D341Med (cell line): ENCODE measurements around the gene NAGLU.
"Not testable (repeated sequence)": the region's sequence is repeated elsewhere in the genome, so short reads cannot be mapped to it uniquely, and the experiment has no call there.

Experiments used
- DNase-seq: peaks from one replicate; pipeline ENCODE4 v3.0.0; 2012; ENCODE audit warnings: low spot score

Gene NAGLU

DNA sequence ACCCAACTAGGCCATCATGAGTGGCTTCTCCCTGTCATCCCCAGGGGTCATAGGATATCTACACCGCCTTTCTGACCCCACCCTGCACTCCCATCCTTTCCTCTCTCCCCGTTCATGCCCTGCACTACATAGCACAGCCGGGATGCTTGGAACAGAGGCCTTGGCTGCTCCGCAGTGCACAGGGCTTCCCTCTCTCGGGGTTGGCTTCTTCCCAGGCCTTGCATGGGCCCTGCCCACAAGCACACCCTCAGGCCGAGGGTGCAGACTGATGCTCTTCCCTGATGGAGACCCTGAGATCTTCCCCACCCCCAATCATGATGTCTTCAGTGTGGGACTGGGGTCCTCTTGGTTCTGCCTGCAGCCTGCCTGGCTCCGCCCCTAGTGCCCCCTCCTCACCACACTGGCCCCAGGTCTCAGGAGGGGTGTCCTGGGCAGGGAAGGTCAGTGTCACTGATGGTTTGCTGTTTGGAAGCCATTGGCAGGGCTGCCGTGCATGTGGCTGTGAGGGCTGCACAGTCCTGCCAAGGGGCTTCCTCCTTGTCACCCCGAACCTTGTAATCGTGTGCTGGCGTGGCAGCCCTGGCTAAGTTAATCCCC, 14.3 kb upstream of the NAGLU start:
- DNase-seq: peak; percentile 21

DNA sequence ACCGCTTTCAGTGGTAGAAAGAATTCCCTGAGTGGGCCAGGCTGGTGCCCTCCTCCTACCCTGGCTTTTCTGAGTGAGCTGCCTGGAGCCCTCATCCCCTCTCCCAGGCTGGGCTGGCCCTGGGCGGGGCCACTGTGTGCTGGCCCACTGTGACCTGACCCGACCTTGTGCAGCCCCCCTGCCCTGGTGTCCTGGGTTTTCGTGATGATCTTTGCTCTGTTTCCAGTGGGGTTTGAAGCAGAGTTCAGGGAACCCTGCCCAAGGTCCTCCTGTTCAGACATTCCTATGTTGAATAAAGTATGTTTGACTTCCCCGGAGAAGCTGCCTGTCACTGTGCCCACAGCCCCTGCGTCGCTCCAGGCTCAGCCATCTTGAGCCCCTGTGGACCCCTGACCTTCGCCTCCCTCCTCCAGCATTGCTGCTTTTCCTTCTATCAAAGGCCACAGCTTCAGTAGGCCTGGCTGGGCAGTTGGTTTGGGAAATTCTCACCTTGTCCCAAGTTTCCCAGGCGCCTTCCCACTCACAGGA, 13.7 kb upstream of the NAGLU start:
- DNase-seq: peak; percentile 34

DNA sequence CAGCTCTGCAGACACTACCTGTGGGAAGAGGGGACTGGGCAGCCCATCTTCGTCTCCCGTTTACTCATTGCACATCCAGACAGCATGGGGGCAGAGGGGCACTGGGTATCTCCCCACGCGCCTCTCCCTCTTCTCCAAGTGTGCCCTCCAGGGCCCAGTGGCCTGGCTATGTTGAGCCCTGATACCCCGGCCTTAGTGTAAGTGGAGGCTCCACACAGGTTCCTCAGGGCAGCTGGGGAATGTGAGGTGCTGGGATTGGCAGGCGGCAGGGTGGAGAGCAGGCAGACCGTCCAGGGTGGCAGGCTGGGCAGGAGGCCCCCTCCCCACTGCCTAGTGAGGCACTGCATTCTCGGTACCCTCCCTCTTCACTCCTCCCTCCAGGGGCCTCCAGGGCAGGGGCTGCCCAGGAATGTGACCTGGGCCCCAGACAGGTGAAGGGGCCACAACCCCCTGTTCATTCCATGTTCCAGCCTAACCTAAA, 13.2 kb upstream of the NAGLU start:
- DNase-seq: peak; percentile 25

DNA sequence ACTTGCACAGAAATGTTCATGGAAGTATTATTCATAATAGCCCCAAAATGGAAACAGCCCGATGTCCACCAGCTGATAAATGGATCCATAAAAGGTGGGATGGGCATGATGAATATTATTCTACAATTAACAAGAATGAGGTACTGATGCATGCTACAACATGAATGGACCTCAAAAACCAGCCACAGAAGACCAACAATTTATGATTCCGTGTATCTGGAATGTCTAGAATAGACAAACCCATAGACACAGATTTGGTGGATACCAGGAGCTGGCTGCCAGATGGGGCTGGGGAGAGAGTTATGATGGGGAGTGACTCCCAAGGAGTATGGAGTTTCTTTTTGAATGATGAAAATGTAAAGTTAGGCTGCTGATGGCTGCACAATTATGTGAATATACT, 10.8 kb upstream of the NAGLU start:
- DNase-seq: no peak

DNA sequence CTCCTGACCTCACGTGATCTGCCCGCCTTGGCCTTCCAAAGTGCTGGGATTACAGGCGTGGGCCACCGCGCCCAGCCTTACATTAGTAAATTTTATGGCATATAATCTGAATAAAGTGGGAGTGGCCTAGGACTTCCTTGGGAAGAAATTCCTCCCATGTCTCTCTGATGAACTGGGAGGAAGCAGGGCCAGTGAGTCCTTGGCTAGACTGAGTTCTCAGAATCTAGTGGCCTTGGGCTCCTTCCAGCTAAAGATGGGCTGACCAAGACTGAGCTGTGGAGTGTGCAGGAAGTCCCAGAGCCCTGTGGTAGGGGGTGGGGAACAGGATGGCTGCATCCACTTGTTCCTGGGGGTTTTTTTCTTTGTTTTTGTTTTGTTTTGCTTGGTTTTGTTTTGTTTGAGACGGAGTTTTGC, 10.0 kb upstream of the NAGLU start:
- DNase-seq: no peak

- DNase-seq: no peak
These were observed 8.1 kb upstream of the NAGLU start for GRCh38 chr17:42527932-42528331.

DNA sequence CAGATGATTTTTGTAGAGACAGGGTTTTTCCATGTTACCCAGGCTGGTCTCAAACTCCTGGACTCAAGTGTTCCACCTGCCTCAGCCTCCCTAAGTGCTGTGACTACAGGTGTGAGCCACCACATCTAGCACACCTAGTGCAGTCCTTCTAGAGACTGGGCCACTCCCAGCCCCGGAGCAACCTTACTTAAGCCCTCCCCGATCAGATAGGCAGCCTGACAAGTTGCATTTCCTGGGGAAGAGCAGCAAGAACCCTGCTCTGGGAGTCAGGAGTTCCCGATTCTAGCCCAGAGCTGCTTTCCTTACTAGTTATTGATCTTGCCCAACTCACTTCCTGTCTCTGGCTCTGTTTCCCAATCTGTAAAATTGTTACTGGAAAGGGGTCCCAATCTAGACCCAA, 7.0 kb upstream of the NAGLU start:
- DNase-seq: no peak

DNA sequence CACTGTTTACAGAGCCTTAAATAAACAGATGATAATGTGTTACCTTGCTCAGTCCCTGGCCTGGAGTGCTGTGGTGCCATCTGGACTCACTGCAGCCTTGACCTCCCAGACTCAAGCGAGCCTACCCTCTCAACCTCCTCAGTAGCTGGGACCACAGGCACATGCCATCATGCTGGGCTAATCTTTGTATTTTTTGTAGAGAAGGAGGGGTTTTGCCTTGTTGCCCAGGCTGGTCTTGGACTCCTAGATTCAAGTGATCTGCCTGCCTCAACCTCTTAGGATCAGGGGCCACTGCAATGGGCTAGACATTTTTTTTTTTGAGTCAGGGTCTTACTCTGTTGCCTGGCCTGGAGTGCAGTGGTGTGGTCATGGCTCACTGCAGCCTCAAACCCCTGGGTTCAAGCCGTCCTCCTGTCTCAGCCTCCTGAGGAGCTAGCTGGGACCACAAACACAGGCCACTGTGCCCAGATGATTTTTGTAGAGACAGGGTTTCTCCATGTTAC, 5.0 kb upstream of the NAGLU start:
- DNase-seq: no peak

GRCh38 chr17:42531455-42532354, 4.3 kb upstream of the NAGLU start:
- peak; percentile 86 for DNase-seq

- DNase-seq: peak; percentile 45
These were observed 640 bp upstream of the NAGLU start for GRCh38 chr17:42535155-42536047.

- DNase-seq: peak; percentile 95
These were observed 523 bp downstream of the NAGLU start for GRCh38 chr17:42536372-42537155.

- no peak for DNase-seq
These were observed 1.2 kb downstream of the NAGLU start for GRCh38 chr17:42537156-42537805.

DNA sequence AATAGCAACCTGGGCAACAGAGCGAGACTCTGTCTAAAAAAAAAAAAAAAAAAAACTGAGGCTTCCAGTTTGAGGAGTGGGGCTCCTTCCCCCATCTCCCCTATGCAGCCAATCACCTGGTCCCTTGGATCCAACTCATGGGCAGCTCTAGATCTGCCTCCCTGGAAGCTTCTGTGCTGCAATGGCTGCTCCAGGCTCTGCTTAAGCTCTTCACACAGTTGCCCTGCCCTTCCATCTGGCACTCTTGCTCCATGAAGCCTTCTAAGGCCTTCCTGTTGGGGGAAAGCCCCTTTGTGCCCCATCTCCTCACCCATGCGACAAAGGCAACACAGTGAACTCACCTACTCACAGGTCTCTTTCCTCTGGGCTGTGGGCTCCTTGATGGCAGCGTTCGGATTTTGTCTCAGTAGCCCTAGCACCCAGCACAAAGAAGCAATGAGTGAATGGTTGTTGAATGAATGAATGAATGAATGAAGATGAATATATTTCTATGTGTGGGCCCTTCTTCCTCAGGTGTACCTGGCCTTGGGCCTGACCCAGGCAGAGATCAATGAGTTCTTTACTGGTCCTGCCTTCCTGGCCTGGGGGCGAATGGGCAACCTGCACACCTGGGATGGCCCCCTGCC, 1.9 kb downstream of the NAGLU start:
- DNase-seq: peak; percentile 59

DNA sequence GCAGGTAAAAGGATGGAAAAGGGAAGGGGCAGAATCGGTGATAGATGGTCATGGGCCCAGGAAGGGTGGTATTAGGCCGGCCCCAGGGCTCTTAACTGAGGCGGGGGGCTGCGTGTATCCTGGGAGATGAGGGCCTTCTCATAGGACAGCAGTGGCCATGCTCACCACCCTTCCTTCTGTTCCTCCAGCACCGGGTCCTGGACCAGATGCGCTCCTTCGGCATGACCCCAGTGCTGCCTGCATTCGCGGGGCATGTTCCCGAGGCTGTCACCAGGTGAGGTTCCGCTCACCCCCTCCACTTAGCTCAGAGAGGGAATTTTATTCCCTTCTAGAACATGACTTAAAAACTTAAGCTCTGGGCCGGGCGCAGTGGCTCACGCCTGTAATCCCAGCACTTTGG, 2.4 kb downstream of the NAGLU start:
- DNase-seq: peak; percentile 25

- DNase-seq: not testable (repeated sequence)
These were observed 4.5 kb downstream of the NAGLU start for GRCh38 chr17:42540558-42540957.

DNA sequence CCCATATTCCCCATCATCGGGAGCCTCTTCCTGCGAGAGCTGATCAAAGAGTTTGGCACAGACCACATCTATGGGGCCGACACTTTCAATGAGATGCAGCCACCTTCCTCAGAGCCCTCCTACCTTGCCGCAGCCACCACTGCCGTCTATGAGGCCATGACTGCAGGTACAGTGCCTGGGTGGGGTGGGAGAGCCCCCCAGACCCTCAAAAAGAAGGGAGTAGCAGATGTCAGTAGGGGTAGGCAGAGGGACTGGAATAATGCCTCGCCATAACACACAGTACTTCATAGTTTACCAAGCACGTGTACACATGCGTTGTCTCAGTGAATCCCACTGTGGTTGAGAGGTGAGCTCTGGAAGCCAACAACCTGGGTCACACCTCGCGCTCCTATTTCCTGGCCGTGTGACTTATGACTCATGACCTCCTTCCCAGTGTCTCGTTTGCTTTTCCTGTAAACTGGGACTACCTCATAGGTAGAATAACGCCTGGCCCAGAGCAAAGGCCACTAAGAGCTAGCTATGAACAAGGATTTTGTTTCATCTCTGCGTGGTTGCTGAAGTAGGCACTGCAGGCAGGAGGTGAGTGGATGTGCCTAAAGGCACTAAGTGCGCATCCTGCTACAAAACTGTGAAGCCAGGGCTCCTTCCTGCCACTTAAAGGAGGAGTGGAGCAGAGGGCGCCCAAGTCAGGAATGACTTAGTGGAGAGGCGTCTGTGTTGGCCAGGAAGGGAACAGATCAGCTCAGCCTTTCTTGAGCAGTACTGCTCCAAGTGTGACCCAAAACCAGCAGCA, 5.2 kb downstream of the NAGLU start:
- DNase-seq: no peak

DNA sequence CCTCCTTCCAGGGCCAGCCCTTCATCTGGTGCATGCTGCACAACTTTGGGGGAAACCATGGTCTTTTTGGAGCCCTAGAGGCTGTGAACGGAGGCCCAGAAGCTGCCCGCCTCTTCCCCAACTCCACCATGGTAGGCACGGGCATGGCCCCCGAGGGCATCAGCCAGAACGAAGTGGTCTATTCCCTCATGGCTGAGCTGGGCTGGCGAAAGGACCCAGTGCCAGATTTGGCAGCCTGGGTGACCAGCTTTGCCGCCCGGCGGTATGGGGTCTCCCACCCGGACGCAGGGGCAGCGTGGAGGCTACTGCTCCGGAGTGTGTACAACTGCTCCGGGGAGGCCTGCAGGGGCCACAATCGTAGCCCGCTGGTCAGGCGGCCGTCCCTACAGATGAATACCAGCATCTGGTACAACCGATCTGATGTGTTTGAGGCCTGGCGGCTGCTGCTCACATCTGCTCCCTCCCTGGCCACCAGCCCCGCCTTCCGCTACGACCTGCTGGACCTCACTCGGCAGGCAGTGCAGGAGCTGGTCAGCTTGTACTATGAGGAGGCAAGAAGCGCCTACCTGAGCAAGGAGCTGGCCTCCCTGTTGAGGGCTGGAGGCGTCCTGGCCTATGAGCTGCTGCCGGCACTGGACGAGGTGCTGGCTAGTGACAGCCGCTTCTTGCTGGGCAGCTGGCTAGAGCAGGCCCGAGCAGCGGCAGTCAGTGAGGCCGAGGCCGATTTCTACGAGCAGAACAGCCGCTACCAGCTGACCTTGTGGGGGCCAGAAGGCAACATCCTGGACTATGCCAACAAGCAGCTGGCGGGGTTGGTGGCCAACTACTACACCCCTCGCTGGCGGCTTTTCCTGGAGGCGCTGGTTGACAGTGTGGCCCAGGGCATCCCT, 7.4 kb downstream of the NAGLU start:
- DNase-seq: no peak

GRCh38 chr17:42544874-42545283, 8.8 kb downstream of the NAGLU start:
- DNase-seq: no peak
